Naive thymus-derived CD4-positive, alpha-beta T cell (primary cell): ENCODE results near the gene NR6A1. TPM values are rescaled to one million over a fixed set of nuclear protein-coding genes. Genes with fewer than 3 reads are reported as not detected.
A peak's percentile ranks its signal among the peaks of the same experiment; 100 is the strongest.

Experiments used
- ATAC-seq: fragments of 150-1000 bp; cut with Tn5 transposase; 2 replicates; pipeline ENCODE4 v1.10.0; 2021; ENCODE audit warnings: mild to moderate bottlenecking, moderate library complexity
- CTCF ChIA-PET: fragments of 350-600 bp; sonication (Branson Sonifier 250); formaldehyde crosslinking; loops from one replicate; lab custom pipeline; 2021; ENCODE audit warnings: antibody characterized with exemption; lab: Charles Lee
- POLR2A ChIA-PET: fragments of 350-600 bp; sonication (Branson Sonifier 250); formaldehyde crosslinking; loops from one replicate; lab custom pipeline; 2021; ENCODE audit warnings: antibody characterized with exemption, inconsistent platforms; lab: Charles Lee
- DNase-seq, 9 donors: peaks; one replicate each; pipeline versions ENCODE4 v3.0.0 to v3.0.0-alpha.2; 2020 to 2022; ENCODE audit warnings: mixed read lengths in 1 of 9
- H3K27ac ChIP-seq: one replicate; pipeline ENCODE4 v1.7.0; 2013; ENCODE audit warnings: mild to moderate bottlenecking, low read depth, low read length, moderate library complexity
- H3K27me3 ChIP-seq, 2 donors: one replicate each; pipeline ENCODE4 v1.7.0; 2013; ENCODE audit warnings: low read length in 2 of 2, mild to moderate bottlenecking in 2 of 2, moderate library complexity in 2 of 2; ENCODE audit not compliant: control insufficient read depth in 2 of 2, insufficient read depth in 2 of 2
- H3K36me3 ChIP-seq, 3 experiments: 1 replicate in 2 of 3; 2 replicates in 1 of 3; pipeline ENCODE4 v1.7.0; 2013; ENCODE audit warnings: low read length in 3 of 3, mild to moderate bottlenecking in 3 of 3, moderate library complexity in 1 of 3; ENCODE audit not compliant: insufficient read depth in 3 of 3, control insufficient read depth in 2 of 3
- H3K4me1 ChIP-seq, 2 donors: one replicate each; pipeline ENCODE4 v1.7.0; 2013; ENCODE audit warnings: low read length in 2 of 2, mild to moderate bottlenecking in 2 of 2, moderate library complexity in 1 of 2; ENCODE audit not compliant: control insufficient read depth in 2 of 2, insufficient read depth in 2 of 2
- H3K4me3 ChIP-seq: 2 replicates; pipeline ENCODE4 v1.7.0; 2013; ENCODE audit warnings: mild to moderate bottlenecking, low read length
- H3K9me3 ChIP-seq, 3 experiments: 1 replicate in 2 of 3; 2 replicates in 1 of 3; pipeline ENCODE4 v1.7.0; 2013; ENCODE audit warnings: low read length in 3 of 3; ENCODE audit not compliant: control insufficient read depth in 2 of 3
- H3K27ac Mint-ChIP-seq, 9 donors: one replicate each; pipeline ENCODE4 v1.8.0; 2020 to 2022; ENCODE audit warnings: mixed read lengths in 9 of 9, mild to moderate bottlenecking in 8 of 9, moderate library complexity in 5 of 9, inconsistent platforms in 2 of 9
- H3K27me3 Mint-ChIP-seq, 5 donors: one replicate each; pipeline ENCODE4 v1.8.0; 2021 to 2022; ENCODE audit warnings: mixed read lengths in 5 of 5, mild to moderate bottlenecking in 1 of 5
- H3K36me3 Mint-ChIP-seq, 5 donors: one replicate each; pipeline ENCODE4 v1.8.0; 2020 to 2022; ENCODE audit warnings: mixed read lengths in 5 of 5, mild to moderate bottlenecking in 3 of 5, inconsistent platforms in 1 of 5
- H3K4me1 Mint-ChIP-seq, 7 donors: one replicate each; pipeline ENCODE4 v1.8.0; 2020 to 2022; ENCODE audit warnings: mixed read lengths in 7 of 7, mild to moderate bottlenecking in 3 of 7, inconsistent platforms in 1 of 7
- H3K4me3 Mint-ChIP-seq, 10 donors: one replicate each; pipeline ENCODE4 v1.8.0; 2020 to 2022; ENCODE audit warnings: mild to moderate bottlenecking in 10 of 10, mixed read lengths in 10 of 10, moderate library complexity in 6 of 10, inconsistent platforms in 2 of 10
- H3K9me3 Mint-ChIP-seq, 11 donors: one replicate each; pipeline ENCODE4 v1.8.0; 2020 to 2022; ENCODE audit warnings: mixed read lengths in 11 of 11, mild to moderate bottlenecking in 4 of 11, inconsistent platforms in 1 of 11, moderate library complexity in 1 of 11
- intact Hi-C, 2 donors: fragments of 100-400 bp; cut with micrococcal nuclease; formaldehyde crosslinking; loops; one replicate each; pipeline ENCODE4 v1.15.1; 2023
- polyA plus RNA-seq, 2 donors: library from polyadenylated mRNA; unstranded; fragments of 300-500 nt; fragmentation: Illumina TruSeq; gene quantifications; one replicate each; pipeline ENCODE4 v1.2.3, GENCODE V29; 2021
- total RNA-seq, 6 experiments: library from RNA in 5 of 6; stranded (reverse) in 5 of 6; gene quantifications; 1 replicate in 5 of 6; 2 replicates in 1 of 6; pipeline ENCODE4 v1.2.3 and lab custom pipeline; 2021 to 2026

The NR6A1 gene
- total and polyA plus RNA-seq, 7 experiments from 2014 or later: 0.21 to 0.78 (median 0.51) TPM; not detected in 4

GRCh38 chr9:124781967-124782660, 11.0 kb upstream of the NR6A1 start:
- Histone ChIP-seq H3K4me1 (no peaks in the 10 kb centered on the region), H3K4me3 (no peak overlapping the region), H3K27ac (no peak overlapping the region), H3K27me3 (peaks cover 0 to 4% of the 10 kb centered on the region in 2 donors), H3K36me3 (no peaks in the 10 kb centered on the region), H3K9me3 (no peaks in the 10 kb centered on the region)
- Mint-ChIP-seq H3K9me3 (no peaks in the 10 kb centered on the region), H3K4me1 (peaks cover 0 to 4% (median 0%) of the 10 kb centered on the region in 7 donors), H3K27ac (no peak overlapping the region), H3K36me3 (no peaks in the 10 kb centered on the region), H3K4me3 (no peak overlapping the region), H3K27me3 (peaks cover 6 to 20% (median 7%) of the 10 kb centered on the region in 5 donors)
- ChIA-PET CTCF (no interaction called here), POLR2A (no interaction called here)
- DNase-seq: peak in 1 of 9 donors; percentile 10
- intact Hi-C loops: no loop called here
- no peak for ATAC-seq

DNA sequence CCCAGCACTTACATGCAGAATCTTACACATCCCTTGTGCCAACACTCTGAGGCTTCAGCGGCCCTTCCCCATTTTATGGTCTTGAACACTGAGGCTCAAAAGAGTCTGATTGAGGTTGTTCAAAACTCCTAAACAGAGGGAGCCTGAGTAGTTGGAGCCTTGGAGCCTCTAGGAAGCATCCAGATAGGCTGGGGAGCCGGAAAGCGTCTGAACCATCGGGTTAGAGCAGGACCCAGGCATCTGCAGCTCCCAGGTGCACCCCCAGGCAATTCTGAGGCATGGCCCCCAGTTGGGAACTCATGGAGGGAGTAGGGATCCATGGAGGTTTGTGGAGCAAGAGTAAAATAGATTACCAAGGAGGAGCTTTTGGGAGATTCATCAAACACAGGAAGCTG, 9.6 kb upstream of the NR6A1 start:
- Histone ChIP-seq H3K36me3 (no peaks in the 10 kb centered on the region), H3K27ac (no peak overlapping the region), H3K4me1 (peaks cover 5% of the 10 kb centered on the region in 2 donors), H3K4me3 (no peak overlapping the region), H3K27me3 (peaks cover 0 to 11% of the 10 kb centered on the region in 2 donors), H3K9me3 (no peaks in the 10 kb centered on the region)
- ATAC-seq (no peak), DNase-seq (no peak)
- no peak overlapping the region for H3K27ac Mint-ChIP-seq
- H3K4me3 Mint-ChIP-seq: no peak overlapping the region
- H3K27me3 Mint-ChIP-seq: peaks cover 13 to 30% (median 18%) of the 10 kb centered on the region in 5 donors
- H3K36me3 Mint-ChIP-seq: no peaks in the 10 kb centered on the region
- ChIA-PET CTCF (interaction anchor here (0.8 kb wide), 1 partner anchor 72 kb away, joined by 3 read pairs; no protein-coding TSS in a partner anchor), POLR2A (no interaction called here)
- H3K4me1 Mint-ChIP-seq: peaks cover 5 to 14% (median 11%) of the 10 kb centered on the region in 7 donors
- peaks cover 0 to 4% (median 0%) of the 10 kb centered on the region in 11 donors for H3K9me3 Mint-ChIP-seq
- intact Hi-C loops: no loop called here

GRCh38 chr9:124780060-124780756, 9.1 kb upstream of the NR6A1 start:
- Mint-ChIP-seq H3K9me3 (peaks cover 0 to 4% (median 0%) of the 10 kb centered on the region in 11 donors), H3K27me3 (peaks cover 16 to 34% (median 22%) of the 10 kb centered on the region in 5 donors), H3K4me1 (peaks cover 5 to 14% (median 12%) of the 10 kb centered on the region in 7 donors), H3K27ac (no peak overlapping the region), H3K4me3 (peak overlapping the region in 1 of 10 donors; percentile 14), H3K36me3 (no peaks in the 10 kb centered on the region)
- ChIA-PET POLR2A (no interaction called here), CTCF (no interaction called here)
- Histone ChIP-seq H3K27ac (no peak overlapping the region), H3K4me1 (peaks cover 5% of the 10 kb centered on the region in 2 donors), H3K36me3 (no peaks in the 10 kb centered on the region), H3K4me3 (no peak overlapping the region), H3K27me3 (peaks cover 1 to 15% of the 10 kb centered on the region in 2 donors), H3K9me3 (no peaks in the 10 kb centered on the region)
- intact Hi-C loops: no loop called here
- DNase-seq (no peak), ATAC-seq (no peak)

- H3K27me3 ChIP-seq: peaks cover 3 to 18% of the 10 kb centered on the region in 2 donors
- no peaks in the 10 kb centered on the region for H3K36me3 Mint-ChIP-seq
- ChIA-PET POLR2A (no interaction called here), CTCF (no interaction called here)
- peak in 1 of 9 donors; percentile 6 for DNase-seq
- intact Hi-C loops: no loop called here
- H3K4me1 Mint-ChIP-seq: peaks cover 8 to 15% (median 13%) of the 10 kb centered on the region in 7 donors
- H3K27me3 Mint-ChIP-seq: peaks cover 21 to 37% (median 26%) of the 10 kb centered on the region in 5 donors
- peaks cover 0 to 4% (median 0%) of the 10 kb centered on the region in 11 donors for H3K9me3 Mint-ChIP-seq
- H3K4me3 Mint-ChIP-seq: peak overlapping the region in 2 of 10 donors; percentile 13 to 14
- H3K4me3 ChIP-seq: no peak overlapping the region
- H3K36me3 ChIP-seq: no peaks in the 10 kb centered on the region
- ATAC-seq: no peak
- no peak overlapping the region for H3K27ac ChIP-seq
- H3K27ac Mint-ChIP-seq: no peak overlapping the region
- no peaks in the 10 kb centered on the region for H3K9me3 ChIP-seq
- H3K4me1 ChIP-seq: peaks cover 5% of the 10 kb centered on the region in 2 donors
Observed at GRCh38 chr9:124779368-124780059, 8.4 kb upstream of the NR6A1 start.

DNA sequence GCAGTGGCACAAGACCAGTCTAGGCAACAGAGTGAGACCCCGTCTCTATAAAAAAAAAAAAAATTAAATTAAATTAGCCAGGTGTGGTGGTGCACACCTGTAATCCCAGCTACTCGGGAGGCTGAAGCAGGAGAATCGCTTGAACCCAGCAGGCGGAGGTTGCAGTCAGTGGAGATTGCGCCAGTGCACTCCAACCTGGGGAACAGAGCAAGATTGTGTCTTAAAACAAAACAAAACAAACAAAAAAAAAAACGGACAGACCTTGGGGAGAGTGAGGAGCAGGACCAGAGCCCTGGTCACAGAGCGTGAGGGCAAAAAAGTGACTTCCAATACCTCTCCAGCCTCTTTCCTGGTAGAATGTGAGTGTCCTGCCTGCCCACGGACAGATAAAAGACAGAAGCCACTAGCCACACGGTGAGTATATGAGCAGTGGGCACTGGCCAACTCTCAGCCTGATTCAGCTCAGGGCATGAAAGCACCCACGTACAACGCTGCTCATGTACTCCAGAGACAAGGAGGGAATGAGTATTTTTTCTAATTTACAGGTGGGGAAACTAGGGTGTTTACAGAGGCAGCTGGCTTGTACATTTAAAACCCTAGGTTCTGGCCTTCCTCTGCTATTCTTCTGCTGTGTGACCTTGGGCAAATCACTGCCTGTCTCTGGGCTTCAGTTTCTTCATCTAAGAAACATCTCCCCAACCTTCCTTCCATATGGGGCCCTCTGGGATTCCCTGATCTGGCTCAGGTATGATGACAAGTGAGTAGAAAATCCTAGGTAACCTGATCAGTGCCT, 7.7 kb upstream of the NR6A1 start:
- Histone ChIP-seq H3K4me1 (peaks cover 5% of the 10 kb centered on the region in 2 donors), H3K27me3 (peaks cover 3 to 18% of the 10 kb centered on the region in 2 donors), H3K9me3 (no peaks in the 10 kb centered on the region), H3K36me3 (no peaks in the 10 kb centered on the region), H3K27ac (no peak overlapping the region), H3K4me3 (no peak overlapping the region)
- no peak for DNase-seq
- peak overlapping the region in 2 of 10 donors; percentile 13 to 29 for H3K4me3 Mint-ChIP-seq
- no peak overlapping the region for H3K27ac Mint-ChIP-seq
- ATAC-seq: no peak
- peaks cover 0 to 4% (median 0%) of the 10 kb centered on the region in 11 donors for H3K9me3 Mint-ChIP-seq
- intact Hi-C loops: no loop called here
- POLR2A ChIA-PET: no interaction called here
- CTCF ChIA-PET: no interaction called here
- peaks cover 12 to 20% (median 15%) of the 10 kb centered on the region in 7 donors for H3K4me1 Mint-ChIP-seq
- peaks cover 28 to 43% (median 33%) of the 10 kb centered on the region in 5 donors for H3K27me3 Mint-ChIP-seq
- H3K36me3 Mint-ChIP-seq: no peaks in the 10 kb centered on the region
